ENCODE measurements around the gene VPS4B. TPM values are rescaled to one million over a fixed set of nuclear protein-coding genes. Genes with fewer than 3 reads are reported as not detected.
"Not testable (repeated sequence)": the region's sequence is repeated elsewhere in the genome, so short reads cannot be mapped to it uniquely, and the experiment has no call there.

Gene VPS4B
- total RNA-seq, 1 donor from 2014 or later: 50.8 TPM

GRCh38 chr18:63376538-63376937, 45.7 kb downstream of the VPS4B start:
- peaks cover 7% of the 10 kb centered on the region for H3K9me3 Mint-ChIP-seq
- no peak overlapping the region for H3K4me3 Mint-ChIP-seq
- no peaks in the 10 kb centered on the region for H3K27me3 Mint-ChIP-seq
- peaks cover 22% of the 10 kb centered on the region for H3K4me1 Mint-ChIP-seq
- DNase-seq: no peak
- intact Hi-C loops (cut with micrococcal nuclease): no loop called here
- no peak overlapping the region for H3K27ac Mint-ChIP-seq
- peaks cover 12% of the 10 kb centered on the region for H3K36me3 Mint-ChIP-seq (ENCODE audit: low read depth)

GRCh38 chr18:63374540-63374939, 47.7 kb downstream of the VPS4B start:
- intact Hi-C loops (cut with micrococcal nuclease): no loop called here
- Mint-ChIP-seq H3K4me1 (peaks cover 16% of the 10 kb centered on the region), H3K36me3 (ENCODE audit: low read depth) (peaks cover 12% of the 10 kb centered on the region), H3K4me3 (no peak overlapping the region), H3K27me3 (no peaks in the 10 kb centered on the region), H3K27ac (no peak overlapping the region), H3K9me3 (peaks cover 13% of the 10 kb centered on the region)
- no peak for DNase-seq

GRCh38 chr18:63373161-63373560, 49.1 kb downstream of the VPS4B start:
- no peak for DNase-seq
- Mint-ChIP-seq H3K36me3 (ENCODE audit: low read depth) (peaks cover 21% of the 10 kb centered on the region), H3K9me3 (peaks cover 23% of the 10 kb centered on the region), H3K27ac (no peak overlapping the region), H3K4me3 (no peak overlapping the region), H3K27me3 (no peaks in the 10 kb centered on the region), H3K4me1 (peaks cover 14% of the 10 kb centered on the region)
- intact Hi-C loops (cut with micrococcal nuclease): no loop called here

DNA sequence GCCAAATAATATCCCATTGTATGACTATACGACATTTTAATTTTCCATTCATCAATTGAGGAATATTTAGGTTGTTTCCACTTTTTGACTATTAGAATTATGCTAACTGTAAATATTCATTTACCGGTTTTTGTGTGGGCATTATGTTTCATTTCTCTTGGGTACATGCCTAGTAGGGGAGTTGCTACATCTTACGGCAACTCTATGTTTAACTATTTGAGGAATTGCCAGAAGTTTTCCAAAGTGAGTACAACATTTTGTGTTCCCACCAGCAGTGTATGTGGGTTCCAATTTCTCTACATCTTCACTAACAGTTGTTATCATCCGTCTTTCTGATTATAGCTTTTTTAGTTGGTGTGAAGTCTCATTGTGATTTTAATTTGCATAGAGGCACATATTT, 53.7 kb downstream of the VPS4B start:
- no peak for DNase-seq
- H3K27me3 Mint-ChIP-seq: no peaks in the 10 kb centered on the region
- peak overlapping the region; percentile 91 for H3K4me3 Mint-ChIP-seq
- H3K27ac Mint-ChIP-seq: peak overlapping the region; percentile 62
- peaks cover 29% of the 10 kb centered on the region for H3K4me1 Mint-ChIP-seq
- intact Hi-C loops (cut with micrococcal nuclease): loop anchor here (5.0 kb wide), 1 partner anchor 846 kb away; the partner anchor contains the start of gene ZCCHC2
- peaks cover 22% of the 10 kb centered on the region for H3K9me3 Mint-ChIP-seq
- H3K36me3 Mint-ChIP-seq (ENCODE audit: low read depth): peaks cover 29% of the 10 kb centered on the region

GRCh38 chr18:63367053-63367953, 55.0 kb downstream of the VPS4B start, which contains the start of gene KDSR:
Gene KDSR, minus strand, starts transcription at chr18:63367206. Its CDS starts 88 bp downstream, at chr18:63367118.
- peaks cover 36% of the 10 kb centered on the region for H3K36me3 Mint-ChIP-seq (ENCODE audit: low read depth)
- H3K9me3 Mint-ChIP-seq: peaks cover 22% of the 10 kb centered on the region
- H3K27ac Mint-ChIP-seq: peak within 1 kb of the TSS; percentile 81
- intact Hi-C loops (cut with micrococcal nuclease): loop anchor here (1.0 to 5.0 kb wide), 9 partner anchors 33 to 845 kb away; partner anchors contain the start of genes VPS4B and ZCCHC2
- H3K27me3 Mint-ChIP-seq: no peaks in the 10 kb centered on the region
- peak; percentile 96 for DNase-seq
- H3K4me1 Mint-ChIP-seq: peaks cover 29% of the 10 kb centered on the region
- H3K4me3 Mint-ChIP-seq: peak within 1 kb of the TSS; percentile 91

GRCh38 chr18:63366213-63367052, 55.8 kb downstream of the VPS4B start:
- peak overlapping the region; percentile 70 for H3K27ac Mint-ChIP-seq
- peaks cover 39% of the 10 kb centered on the region for H3K36me3 Mint-ChIP-seq (ENCODE audit: low read depth)
- intact Hi-C loops (cut with micrococcal nuclease): loop anchor here (1.0 to 5.0 kb wide), 9 partner anchors 34 to 844 kb away; partner anchors contain the start of genes VPS4B and ZCCHC2
- peak overlapping the region; percentile 91 for H3K4me3 Mint-ChIP-seq
- peaks cover 29% of the 10 kb centered on the region for H3K4me1 Mint-ChIP-seq
- no peaks in the 10 kb centered on the region for H3K27me3 Mint-ChIP-seq
- DNase-seq: peak; percentile 90
- H3K9me3 Mint-ChIP-seq: peaks cover 22% of the 10 kb centered on the region

- Mint-ChIP-seq H3K9me3 (peaks cover 22% of the 10 kb centered on the region), H3K4me3 (peak overlapping the region; percentile 91), H3K27ac (peak overlapping the region; percentile 70), H3K36me3 (ENCODE audit: low read depth) (peaks cover 42% of the 10 kb centered on the region), H3K4me1 (peaks cover 29% of the 10 kb centered on the region), H3K27me3 (no peaks in the 10 kb centered on the region)
- intact Hi-C loops (cut with micrococcal nuclease): loop anchor here (2.0 to 5.0 kb wide), 4 partner anchors 35 to 844 kb away; partner anchors contain the start of gene ZCCHC2
- DNase-seq: no peak
These were observed 56.4 kb downstream of the VPS4B start for GRCh38 chr18:63365876-63366212.

DNA sequence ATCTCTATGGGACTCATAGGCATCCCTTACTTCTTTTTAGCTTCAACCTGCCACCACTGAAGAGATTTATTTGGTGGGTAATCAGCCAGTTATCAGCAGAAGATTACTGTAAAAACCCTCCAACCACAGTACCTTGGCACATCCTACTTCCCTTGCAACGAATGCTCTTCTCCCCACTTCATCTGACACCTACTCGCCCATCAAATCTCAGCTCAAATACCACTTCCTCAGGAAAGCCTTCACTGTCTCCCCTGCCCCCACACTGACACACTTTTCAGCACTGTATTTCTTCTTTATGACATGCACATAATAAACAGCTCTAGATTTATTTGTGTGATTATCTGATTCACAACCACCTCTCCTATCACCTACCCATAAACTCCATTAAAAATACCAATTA, 58.3 kb downstream of the VPS4B start:
- H3K9me3 Mint-ChIP-seq: peaks cover 9% of the 10 kb centered on the region
- peaks cover 40% of the 10 kb centered on the region for H3K36me3 Mint-ChIP-seq (ENCODE audit: low read depth)
- peak; percentile 75 for DNase-seq
- H3K4me3 Mint-ChIP-seq: peak overlapping the region; percentile 1
- H3K4me1 Mint-ChIP-seq: peaks cover 27% of the 10 kb centered on the region
- H3K27me3 Mint-ChIP-seq: no peaks in the 10 kb centered on the region
- H3K27ac Mint-ChIP-seq: no peak overlapping the region
- intact Hi-C loops (cut with micrococcal nuclease): no loop called here

GRCh38 chr18:63363420-63363819, 58.9 kb downstream of the VPS4B start:
- H3K27me3 Mint-ChIP-seq; DNase-seq; H3K9me3 Mint-ChIP-seq; intact Hi-C loops (cut with micrococcal nuclease); H3K4me3 Mint-ChIP-seq; H3K27ac Mint-ChIP-seq: not testable (repeated sequence)
- Mint-ChIP-seq H3K36me3 (ENCODE audit: low read depth) (peaks cover 38% of the 10 kb centered on the region), H3K4me1 (peaks cover 22% of the 10 kb centered on the region)

GRCh38 chr18:63356272-63356896, 65.9 kb downstream of the VPS4B start:
- Mint-ChIP-seq H3K4me3 (no peak overlapping the region), H3K27ac (no peak overlapping the region), H3K4me1 (no peaks in the 10 kb centered on the region), H3K9me3 (no peaks in the 10 kb centered on the region), H3K27me3 (no peaks in the 10 kb centered on the region), H3K36me3 (ENCODE audit: low read depth) (peaks cover 44% of the 10 kb centered on the region)
- intact Hi-C loops (cut with micrococcal nuclease): no loop called here
- DNase-seq: no peak

GRCh38 chr18:63350230-63350629, 72.0 kb downstream of the VPS4B start:
- no peak for DNase-seq
- intact Hi-C loops (cut with micrococcal nuclease): no loop called here
- Mint-ChIP-seq H3K4me1 (peaks cover 2% of the 10 kb centered on the region), H3K27me3 (no peaks in the 10 kb centered on the region), H3K4me3 (no peak overlapping the region), H3K36me3 (ENCODE audit: low read depth) (peaks cover 54% of the 10 kb centered on the region), H3K9me3 (no peaks in the 10 kb centered on the region), H3K27ac (no peak overlapping the region)

- no peak for DNase-seq
- Mint-ChIP-seq H3K27me3 (no peaks in the 10 kb centered on the region), H3K36me3 (ENCODE audit: low read depth) (peaks cover 61% of the 10 kb centered on the region), H3K9me3 (no peaks in the 10 kb centered on the region), H3K4me3 (no peak overlapping the region), H3K27ac (no peak overlapping the region), H3K4me1 (peaks cover 2% of the 10 kb centered on the region)
- intact Hi-C loops (cut with micrococcal nuclease): no loop called here
These were observed 73.7 kb downstream of the VPS4B start for GRCh38 chr18:63348508-63349136.
